B cell (primary cell): Measurements from ENCODE around the gene RNF227. TPM values are rescaled to one million over a fixed set of nuclear protein-coding genes. Genes with fewer than 3 reads are reported as not detected.
A peak's percentile ranks its signal among the peaks of the same experiment; 100 is the strongest.

Experiments used
- ATAC-seq: fragments of 200-7000 bp; cut with Tn5 transposase; one replicate; pipeline ENCODE4 v1.10.0; 2021; ENCODE audit warnings: low read depth, mild to moderate bottlenecking, moderate number of reproducible peaks, moderate library complexity
- CTCF ChIA-PET: fragments of 350-600 bp; sonication (Branson Sonifier 250); formaldehyde crosslinking; loops from one replicate; lab custom pipeline; 2021; ENCODE audit warnings: antibody characterized with exemption, inconsistent platforms; lab: Charles Lee
- POLR2A ChIA-PET: fragments of 350-600 bp; sonication (Branson Sonifier 250); formaldehyde crosslinking; loops from one replicate; lab custom pipeline; 2021; ENCODE audit warnings: antibody characterized with exemption; lab: Charles Lee
- DNase-seq: peaks from one replicate; pipeline ENCODE4 v3.0.0; 2013
- H2AFZ ChIP-seq: 2 replicates; pipeline ENCODE4 v1.6.1; 2012; ENCODE audit warnings: mild to moderate bottlenecking, low read depth, low read length; ENCODE audit not compliant: insufficient read depth, poor library complexity, severe bottlenecking
- H3K27ac ChIP-seq, 2 donors: 1 replicate in 1 of 2; 2 replicates in 1 of 2; pipeline ENCODE4 v1.5.1; 2012 to 2013; ENCODE audit warnings: low read length in 2 of 2, mild to moderate bottlenecking in 2 of 2, moderate library complexity in 1 of 2
- H3K27me3 ChIP-seq, 4 experiments: fragments of 200-600 bp in 1 of 4; sonication (generic) in 1 of 4; replicated peaks in 1 of 4; 1 replicate in 2 of 4; 2 replicates in 2 of 4; pipeline versions ENCODE4 v1.6.1 to v1.7.0; 2013 to 2016; ENCODE audit warnings: low read length in 3 of 4, mild to moderate bottlenecking in 2 of 4, mixed read lengths in 1 of 4, moderate library complexity in 1 of 4; ENCODE audit not compliant: insufficient read depth in 4 of 4, control insufficient read depth in 3 of 4; ENCODE audit errors: control extremely low read depth in 1 of 4
- H3K36me3 ChIP-seq, 2 experiments: replicated peaks in 1 of 2; 1 replicate in 1 of 2; 2 replicates in 1 of 2; pipeline versions ENCODE4 v1.6.1 to v1.7.1; 2013; ENCODE audit warnings: low read length in 1 of 2; ENCODE audit not compliant: insufficient read depth in 2 of 2, control insufficient read depth in 1 of 2; ENCODE audit errors: control extremely low read depth in 1 of 2, extremely low read depth in 1 of 2
- H3K4me1 ChIP-seq, 2 donors: fragments of 200-600 bp in 1 of 2; sonication (generic) in 1 of 2; 1 replicate in 1 of 2; 2 replicates in 1 of 2; pipeline versions ENCODE4 v1.5.1 to v1.6.1; 2013 to 2017; ENCODE audit warnings: low read length in 2 of 2; ENCODE audit not compliant: control insufficient read depth in 2 of 2, insufficient read depth in 2 of 2
- H3K4me2 ChIP-seq: replicated peaks from 2 replicates; pipeline ENCODE3; 2012; ENCODE audit warnings: mild to moderate bottlenecking, low read depth, low read length; ENCODE audit not compliant: poor library complexity, severe bottlenecking
- H3K4me3 ChIP-seq, 5 experiments: fragments of 200-600 bp in 1 of 5; sonication (generic) in 1 of 5; 1 replicate in 3 of 5; 2 replicates in 2 of 5; pipeline versions ENCODE4 v1.5.1 to v1.7.0; 2011 to 2016; ENCODE audit warnings: low read length in 4 of 5, mild to moderate bottlenecking in 4 of 5, low read depth in 2 of 5, control low read depth in 1 of 5, moderate library complexity in 1 of 5; ENCODE audit not compliant: insufficient read depth in 1 of 5; ENCODE audit errors: control extremely low read depth in 1 of 5, extremely low read depth in 1 of 5
- H3K79me2 ChIP-seq: fragments of 200-600 bp; sonication (generic); one replicate; pipeline ENCODE4 v1.6.0; 2016; ENCODE audit warnings: low read length; ENCODE audit not compliant: control insufficient read depth, insufficient read depth
- H3K9ac ChIP-seq: fragments of 200-600 bp; sonication (generic); 2 replicates; pipeline ENCODE4 v1.6.1; 2017; ENCODE audit warnings: mild to moderate bottlenecking, low read length, moderate library complexity
- H3K9me3 ChIP-seq, 3 donors: one replicate each; pipeline versions ENCODE4 v1.6.1 to v1.7.1; 2013; ENCODE audit warnings: low read length in 2 of 3; ENCODE audit not compliant: control insufficient read depth in 2 of 3, insufficient read depth in 1 of 3; ENCODE audit errors: control extremely low read depth in 1 of 3
- H4K20me1 ChIP-seq: 2 replicates; pipeline ENCODE4 v1.6.0; 2012; ENCODE audit warnings: mild to moderate bottlenecking, low read length; ENCODE audit not compliant: insufficient read depth, control insufficient read depth, poor library complexity, severe bottlenecking
- H3K27ac Mint-ChIP-seq: one replicate; pipeline ENCODE4 v1.8.0; 2021; ENCODE audit warnings: mixed read lengths
- H3K27me3 Mint-ChIP-seq: one replicate; pipeline ENCODE4 v1.8.0; 2021; ENCODE audit warnings: mixed read lengths
- H3K4me1 Mint-ChIP-seq: one replicate; pipeline ENCODE4 v1.8.0; 2021; ENCODE audit warnings: mixed read lengths
- H3K4me3 Mint-ChIP-seq: one replicate; pipeline ENCODE4 v1.8.0; 2021; ENCODE audit warnings: mixed read lengths
- H3K9me3 Mint-ChIP-seq: one replicate; pipeline ENCODE4 v1.8.0; 2022; ENCODE audit warnings: mixed read lengths; ENCODE audit not compliant: insufficient read depth
- EZH2 ChIP-seq: IDR thresholded peaks from 2 replicates; pipeline ENCODE4 v1.6.1; 2012; ENCODE audit warnings: borderline replicate concordance, low read depth, mild to moderate bottlenecking, moderate library complexity, low read length; ENCODE audit not compliant: insufficient read depth, poor library complexity, severe bottlenecking
- WGBS: methylation state at CpG from one replicate; pipeline ENCODE4 v1.1.5; 2013; ENCODE audit warnings: missing lambda C conversion rate; ENCODE audit not compliant: insufficient coverage; 5-methylcytosine and 5-hydroxymethylcytosine counted together
- intact Hi-C: fragments of 100-400 bp; cut with micrococcal nuclease; formaldehyde crosslinking; loops from one replicate; pipeline ENCODE4 v1.10.0; 2022
- polyA plus RNA-seq: library from polyadenylated mRNA; depleted of rRNA; stranded (reverse); fragments of >200 nt; gene quantifications from 2 replicates; pipeline ENCODE4 v1.2.3, GENCODE V29; 2012
- total RNA-seq, 2 donors: library from RNA; stranded (reverse); fragments of 120-200 nt in 1 of 2; gene quantifications; 1 replicate in 1 of 2; 2 replicates in 1 of 2; pipeline versions ENCODE4 v1.2.3 to v1.2.4, GENCODE V29; 2013 to 2022
- TF ChIP-seq, protein P1 (sequence below): fragments of 200-600 bp; IDR thresholded peaks from one replicate; pipeline ENCODE4 v1.8.0; 2022; ENCODE audit warnings: antibody characterized with exemption, mild to moderate bottlenecking

The RNF227 gene
- total and polyA plus RNA-seq, 2 donors (not counting 1 experiment from before 2014, with no cell fraction given): 3.8 to 11.8 TPM

DNA sequence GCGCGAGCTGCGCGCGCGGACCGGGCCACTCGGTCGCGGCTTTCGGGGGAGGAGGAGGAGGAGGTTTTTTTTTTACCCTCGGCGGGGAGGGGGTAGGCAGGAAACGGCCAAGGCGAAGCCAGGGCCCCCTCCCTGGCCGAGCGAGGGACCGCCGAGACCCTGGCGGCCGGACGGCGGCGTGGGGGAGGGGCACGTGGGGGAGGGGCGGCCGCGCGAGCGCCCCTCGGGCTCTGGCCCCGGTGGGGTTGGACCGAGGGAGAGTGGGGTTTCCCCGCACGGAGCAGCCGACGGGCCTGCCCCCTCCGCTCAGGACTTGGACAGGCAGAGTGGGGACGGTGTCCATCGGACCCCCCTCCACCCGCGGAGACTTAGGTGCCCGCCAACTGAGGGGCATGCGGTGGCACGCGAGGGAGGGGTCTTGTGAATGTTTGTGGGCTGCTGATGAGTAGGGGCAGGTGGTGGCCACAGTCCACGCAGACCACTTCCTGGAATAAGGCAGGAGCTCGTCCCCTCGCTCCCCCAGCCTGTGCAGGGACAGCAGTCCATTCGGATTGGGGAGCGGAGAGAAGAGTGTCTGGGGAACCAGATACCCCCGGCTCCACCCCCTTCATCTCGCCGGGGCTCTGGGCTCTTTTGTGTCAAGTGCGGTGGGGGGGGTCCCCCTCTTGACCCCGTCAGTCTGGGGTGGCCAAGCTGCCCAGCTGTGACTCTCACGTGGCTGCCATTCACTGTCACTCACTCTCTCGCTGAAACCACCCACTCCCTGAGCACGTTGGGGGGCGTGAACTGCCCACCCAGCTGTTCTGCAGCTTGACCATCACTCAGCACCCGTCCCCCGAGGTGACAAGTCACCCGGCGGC is 30.5 kb downstream of the RNF227 start:
- Histone ChIP-seq H3K4me3 (peak overlapping the region; percentile 63 to 81 (median 72)), H4K20me1 (no peaks in the 10 kb centered on the region), H3K9me3 (no peaks in the 10 kb centered on the region), H3K79me2 (peaks cover 14% of the 10 kb centered on the region), H2AFZ (peak overlapping the region; percentile 69), H3K27me3 (no peaks in the 10 kb centered on the region), H3K27ac (peak overlapping the region; percentile 46 to 68), H3K36me3 (peaks cover 0 to 2% of the 10 kb centered on the region in 2 experiments), H3K4me2 (peak overlapping the region; percentile 86), H3K4me1 (peaks cover 32 to 47% of the 10 kb centered on the region in 2 donors), H3K9ac (peak overlapping the region; percentile 68)
- 1% methylated on average over 47 of the region's 64 CpGs for WGBS
- DNase-seq (peak; percentile 64), ATAC-seq (peak; percentile 25)
- Mint-ChIP-seq H3K9me3 (no peaks in the 10 kb centered on the region), H3K27ac (no peak overlapping the region), H3K27me3 (no peaks in the 10 kb centered on the region), H3K4me3 (no peak overlapping the region), H3K4me1 (peaks cover 3% of the 10 kb centered on the region)
- intact Hi-C loops: loop anchor here (10.0 kb wide), 1 partner anchor 141 kb away; no protein-coding TSS in a partner anchor
- ChIA-PET POLR2A (interaction anchor here (0.7 to 1.4 kb wide), 5 partner anchors 29 to 52 kb away, joined by 3 to 8 read pairs (median 4); partner anchors contain the start of genes NAA38 and RNF227), CTCF (interaction anchor here (0.6 to 1.4 kb wide), 8 partner anchors 17 to 171 kb away, joined by 3 to 5 read pairs (median 3); partner anchors contain the start of genes CYB5D1, NAA38 and RNF227)
- TF ChIP-seq EZH2: no peak
- TF ChIP-seq, protein P1, sequence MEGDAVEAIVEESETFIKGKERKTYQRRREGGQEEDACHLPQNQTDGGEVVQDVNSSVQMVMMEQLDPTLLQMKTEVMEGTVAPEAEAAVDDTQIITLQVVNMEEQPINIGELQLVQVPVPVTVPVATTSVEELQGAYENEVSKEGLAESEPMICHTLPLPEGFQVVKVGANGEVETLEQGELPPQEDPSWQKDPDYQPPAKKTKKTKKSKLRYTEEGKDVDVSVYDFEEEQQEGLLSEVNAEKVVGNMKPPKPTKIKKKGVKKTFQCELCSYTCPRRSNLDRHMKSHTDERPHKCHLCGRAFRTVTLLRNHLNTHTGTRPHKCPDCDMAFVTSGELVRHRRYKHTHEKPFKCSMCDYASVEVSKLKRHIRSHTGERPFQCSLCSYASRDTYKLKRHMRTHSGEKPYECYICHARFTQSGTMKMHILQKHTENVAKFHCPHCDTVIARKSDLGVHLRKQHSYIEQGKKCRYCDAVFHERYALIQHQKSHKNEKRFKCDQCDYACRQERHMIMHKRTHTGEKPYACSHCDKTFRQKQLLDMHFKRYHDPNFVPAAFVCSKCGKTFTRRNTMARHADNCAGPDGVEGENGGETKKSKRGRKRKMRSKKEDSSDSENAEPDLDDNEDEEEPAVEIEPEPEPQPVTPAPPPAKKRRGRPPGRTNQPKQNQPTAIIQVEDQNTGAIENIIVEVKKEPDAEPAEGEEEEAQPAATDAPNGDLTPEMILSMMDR: no peak
